IPS-15b (cell line): ENCODE results near the gene ABCA8.

Experiments used
- H3K27me3 ChIP-seq: one replicate; pipeline ENCODE4 v1.6.1; 2013; ENCODE audit warnings: low read length; ENCODE audit not compliant: control insufficient read depth, insufficient read depth
- H3K36me3 ChIP-seq: one replicate; pipeline ENCODE4 v1.6.1; 2013; ENCODE audit warnings: low read length; ENCODE audit not compliant: control insufficient read depth, insufficient read depth
- H3K4me1 ChIP-seq: one replicate; pipeline ENCODE4 v1.6.1; 2013; ENCODE audit warnings: mild to moderate bottlenecking, low read length; ENCODE audit not compliant: control insufficient read depth, insufficient read depth
- H3K4me3 ChIP-seq: one replicate; pipeline ENCODE4 v1.5.1; 2013; ENCODE audit warnings: low read depth, low read length
- H3K9ac ChIP-seq: one replicate; pipeline ENCODE4 v1.6.1; 2013; ENCODE audit warnings: low read depth, mild to moderate bottlenecking, low read length
- H3K9me3 ChIP-seq: one replicate; pipeline ENCODE4 v1.6.1; 2013; ENCODE audit warnings: mild to moderate bottlenecking, low read length; ENCODE audit not compliant: control insufficient read depth, insufficient read depth

The ABCA8 gene

DNA sequence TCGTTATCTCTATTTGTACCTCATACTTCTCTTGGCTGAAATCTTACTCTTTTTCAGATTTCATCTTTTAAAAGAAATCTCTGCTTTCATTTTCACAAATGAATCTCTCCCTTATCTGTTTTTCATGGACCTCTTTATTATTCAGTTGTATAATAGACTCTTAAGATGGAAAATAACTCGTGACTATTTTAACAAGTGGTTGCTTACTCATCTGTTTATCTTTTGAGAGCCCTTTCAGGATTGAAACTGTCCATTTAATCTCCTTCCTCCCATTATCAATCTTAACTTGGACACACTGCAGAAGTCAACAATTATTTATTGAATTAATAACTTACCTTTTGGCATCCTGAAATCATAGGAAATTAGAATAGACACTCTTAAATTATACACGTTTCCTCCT is 68.8 kb downstream of the ABCA8 start:
- H3K9me3 ChIP-seq: no peaks in the 10 kb centered on the region
- H3K4me3 ChIP-seq: no peak overlapping the region
- H3K27me3 ChIP-seq: no peaks in the 10 kb centered on the region
- H3K9ac ChIP-seq: no peak overlapping the region
- no peaks in the 10 kb centered on the region for H3K4me1 ChIP-seq
- no peaks in the 10 kb centered on the region for H3K36me3 ChIP-seq

DNA sequence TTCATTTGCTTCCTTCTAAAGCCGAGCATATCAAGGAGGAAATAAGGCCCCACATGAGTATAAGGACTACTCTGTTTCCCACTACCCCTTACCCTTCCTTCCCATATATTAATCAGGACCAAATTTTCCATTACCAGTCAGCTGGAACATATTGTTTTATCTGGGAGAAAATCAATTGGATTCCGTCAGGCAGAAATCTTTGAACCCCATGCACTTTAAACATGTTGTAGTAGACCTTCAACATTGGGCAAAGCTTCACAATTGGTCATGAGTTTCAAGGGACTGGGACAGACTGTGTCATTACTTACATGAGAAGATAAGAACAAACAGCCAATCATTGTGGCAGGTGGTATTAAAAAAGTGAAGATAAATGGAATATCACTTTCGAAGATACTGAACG is 70.3 kb downstream of the ABCA8 start:
- H3K36me3 ChIP-seq: no peaks in the 10 kb centered on the region
- no peaks in the 10 kb centered on the region for H3K27me3 ChIP-seq
- no peaks in the 10 kb centered on the region for H3K4me1 ChIP-seq
- no peaks in the 10 kb centered on the region for H3K9me3 ChIP-seq
- no peak overlapping the region for H3K4me3 ChIP-seq
- no peak overlapping the region for H3K9ac ChIP-seq

DNA sequence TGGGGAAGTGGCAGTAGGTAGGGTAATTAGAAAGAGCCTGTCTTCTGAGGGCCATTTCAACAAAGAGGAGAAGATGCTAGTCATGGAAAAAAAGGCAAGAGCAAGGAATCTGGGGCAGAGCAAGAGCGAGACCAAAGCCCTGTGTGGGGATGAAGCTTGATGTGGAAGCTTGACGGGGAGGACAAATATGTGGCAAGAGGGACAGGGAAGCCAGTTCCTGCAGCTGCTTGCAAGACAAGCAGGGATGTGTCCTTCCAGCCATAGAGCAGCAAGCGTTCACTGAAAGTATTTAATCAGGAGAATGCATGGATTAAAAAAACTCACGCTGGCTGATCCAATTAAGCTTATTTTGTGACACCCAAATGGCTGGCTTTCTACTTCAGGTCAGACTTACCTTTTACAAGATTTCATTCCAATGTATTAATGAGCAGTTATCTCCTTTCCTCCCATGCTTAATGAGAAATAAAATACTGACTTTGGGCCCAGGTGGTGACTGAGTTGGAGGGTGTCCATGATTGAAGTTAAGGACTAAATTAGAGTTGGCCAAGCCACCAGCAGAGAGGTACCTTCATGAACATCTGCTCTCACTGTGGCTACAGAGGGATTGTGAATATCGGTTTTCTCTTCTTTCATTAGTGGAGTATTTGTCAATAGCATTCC is 76.8 kb downstream of the ABCA8 start:
- no peaks in the 10 kb centered on the region for H3K4me1 ChIP-seq
- no peaks in the 10 kb centered on the region for H3K9me3 ChIP-seq
- no peak overlapping the region for H3K9ac ChIP-seq
- H3K4me3 ChIP-seq: no peak overlapping the region
- no peaks in the 10 kb centered on the region for H3K36me3 ChIP-seq
- H3K27me3 ChIP-seq: no peaks in the 10 kb centered on the region

DNA sequence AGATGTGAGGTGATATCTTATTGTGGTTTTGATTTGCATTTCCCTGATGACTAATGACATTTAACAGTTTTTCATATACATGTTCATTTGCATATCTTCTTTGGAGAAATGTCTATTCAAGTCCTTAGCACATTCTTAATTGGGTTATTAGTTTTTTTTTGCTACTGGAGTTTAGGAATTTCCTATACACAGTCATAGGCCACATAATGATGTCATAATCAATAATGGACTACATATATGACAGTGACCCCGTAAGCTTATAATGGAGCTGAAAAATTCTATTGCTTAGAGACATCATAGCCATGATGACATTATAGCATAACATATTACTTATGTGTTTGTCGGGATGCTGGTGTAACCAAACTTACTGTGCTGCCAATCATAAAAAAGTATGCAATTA is 83.7 kb downstream of the ABCA8 start:
- no peak overlapping the region for H3K9ac ChIP-seq
- no peak overlapping the region for H3K4me3 ChIP-seq
- no peaks in the 10 kb centered on the region for H3K36me3 ChIP-seq
- no peaks in the 10 kb centered on the region for H3K27me3 ChIP-seq
- H3K9me3 ChIP-seq: no peaks in the 10 kb centered on the region
- no peaks in the 10 kb centered on the region for H3K4me1 ChIP-seq

DNA sequence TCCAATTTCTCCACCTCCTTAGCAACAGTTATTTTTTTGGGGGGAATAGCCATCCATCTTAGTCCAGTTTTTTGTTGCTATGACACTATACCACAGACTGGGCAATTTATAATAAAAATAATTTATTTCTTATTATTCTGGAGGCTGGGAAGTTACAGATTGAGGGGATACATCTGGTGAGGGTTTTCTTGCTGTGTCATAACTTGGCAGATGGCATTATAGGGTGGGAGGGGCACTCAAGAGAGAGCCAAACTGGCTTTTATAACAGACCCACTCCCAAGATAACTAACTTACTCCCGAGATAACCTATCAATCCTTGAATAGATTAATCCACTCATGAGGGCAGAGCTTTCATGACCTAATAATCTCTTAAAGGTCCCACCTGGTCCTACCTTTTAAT is 84.2 kb downstream of the ABCA8 start:
- no peak overlapping the region for H3K9ac ChIP-seq
- H3K27me3 ChIP-seq: no peaks in the 10 kb centered on the region
- no peaks in the 10 kb centered on the region for H3K4me1 ChIP-seq
- H3K36me3 ChIP-seq: no peaks in the 10 kb centered on the region
- H3K4me3 ChIP-seq: no peak overlapping the region
- no peaks in the 10 kb centered on the region for H3K9me3 ChIP-seq

DNA sequence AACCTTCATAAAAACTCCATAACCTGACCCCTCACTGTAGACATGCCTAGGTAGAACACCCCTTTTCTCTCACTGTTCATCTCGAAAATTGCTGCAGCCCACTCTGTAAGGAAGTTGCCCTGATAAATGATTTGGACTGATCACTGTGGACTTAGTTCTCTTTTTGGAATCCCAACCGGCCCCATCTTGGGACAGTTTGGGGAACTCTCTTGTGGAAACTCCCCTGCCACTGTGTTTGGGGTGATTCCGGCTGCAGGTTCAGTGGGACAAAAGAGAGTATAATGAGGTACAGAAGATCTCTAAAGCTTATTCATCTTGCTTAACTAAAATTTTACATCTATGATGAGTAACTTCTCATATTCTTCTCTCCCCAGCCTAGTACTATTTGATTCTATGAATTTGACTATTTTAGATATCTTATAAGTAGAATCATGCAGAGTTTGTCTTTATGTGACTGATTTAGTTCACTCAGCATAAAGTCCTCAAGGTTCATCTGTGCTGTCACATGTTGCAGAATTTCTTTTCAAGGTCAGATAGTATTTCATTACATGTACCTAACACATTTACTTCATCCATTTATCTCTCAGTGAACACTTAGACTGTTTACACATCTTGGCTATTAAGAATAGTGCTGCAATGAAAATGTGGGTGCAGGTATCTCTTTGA is 84.9 kb downstream of the ABCA8 start:
- no peaks in the 10 kb centered on the region for H3K4me1 ChIP-seq
- no peak overlapping the region for H3K4me3 ChIP-seq
- no peaks in the 10 kb centered on the region for H3K27me3 ChIP-seq
- H3K36me3 ChIP-seq: no peaks in the 10 kb centered on the region
- no peak overlapping the region for H3K9ac ChIP-seq
- H3K9me3 ChIP-seq: no peaks in the 10 kb centered on the region

DNA sequence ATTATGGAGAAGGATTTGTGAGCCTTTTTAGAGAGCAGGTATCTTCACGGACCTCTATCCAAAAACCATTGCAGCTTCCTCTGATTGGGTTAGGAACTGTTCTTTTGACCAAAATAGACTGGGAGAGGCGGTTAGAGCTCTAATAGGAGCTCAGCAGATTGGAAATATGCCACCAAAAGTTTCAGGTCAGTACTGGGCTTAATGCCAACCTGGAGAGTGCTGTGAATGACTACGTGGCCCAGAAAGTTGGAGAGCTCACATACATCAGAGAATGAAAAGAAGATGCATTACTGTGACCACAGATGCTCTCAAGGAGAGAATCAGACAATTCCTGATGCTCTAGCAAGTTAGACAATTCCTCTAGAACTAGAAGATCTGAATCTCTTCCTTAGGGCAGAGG is 86.5 kb downstream of the ABCA8 start:
- Histone ChIP-seq H3K36me3 (no peaks in the 10 kb centered on the region), H3K9ac (no peak overlapping the region), H3K4me3 (no peak overlapping the region), H3K27me3 (no peaks in the 10 kb centered on the region), H3K9me3 (no peaks in the 10 kb centered on the region), H3K4me1 (no peaks in the 10 kb centered on the region)

DNA sequence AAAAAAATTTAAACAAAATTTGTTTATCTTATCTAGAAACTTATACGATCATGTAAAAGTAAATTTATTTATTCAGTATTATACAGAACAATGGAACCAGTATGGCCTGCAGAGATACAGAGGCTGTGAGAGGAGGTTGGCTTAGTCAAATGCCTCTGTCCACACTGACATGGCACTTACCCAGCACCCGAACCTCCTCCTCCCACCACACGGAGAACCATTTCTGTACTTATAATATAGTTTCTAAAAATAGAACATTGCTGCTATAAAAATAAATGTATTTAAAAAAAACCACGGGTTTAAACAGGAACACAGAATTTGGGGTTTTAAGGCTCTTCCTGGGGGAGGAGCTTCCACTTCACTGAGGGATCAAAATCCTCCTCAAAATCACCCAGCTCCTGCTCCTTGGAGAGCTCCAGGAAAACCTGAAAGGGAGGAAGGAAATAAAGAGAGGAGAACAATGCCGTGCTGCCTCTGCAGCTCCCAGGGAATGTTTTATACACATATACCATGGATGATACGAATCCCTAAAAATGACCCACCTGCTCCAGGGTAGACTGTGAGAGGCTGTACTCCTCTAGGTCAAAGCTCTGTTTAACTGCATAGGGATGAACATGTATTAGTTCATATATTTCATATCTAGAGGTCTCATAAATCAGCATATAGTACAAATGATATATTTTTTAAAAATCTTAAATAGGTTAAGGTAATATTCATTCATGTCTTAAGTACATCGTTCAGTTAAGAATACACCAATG is 87.3 kb downstream of the ABCA8 start:
- Histone ChIP-seq H3K27me3 (no peaks in the 10 kb centered on the region), H3K4me1 (no peaks in the 10 kb centered on the region), H3K9ac (no peak overlapping the region), H3K9me3 (no peaks in the 10 kb centered on the region), H3K4me3 (no peak overlapping the region), H3K36me3 (no peaks in the 10 kb centered on the region)

DNA sequence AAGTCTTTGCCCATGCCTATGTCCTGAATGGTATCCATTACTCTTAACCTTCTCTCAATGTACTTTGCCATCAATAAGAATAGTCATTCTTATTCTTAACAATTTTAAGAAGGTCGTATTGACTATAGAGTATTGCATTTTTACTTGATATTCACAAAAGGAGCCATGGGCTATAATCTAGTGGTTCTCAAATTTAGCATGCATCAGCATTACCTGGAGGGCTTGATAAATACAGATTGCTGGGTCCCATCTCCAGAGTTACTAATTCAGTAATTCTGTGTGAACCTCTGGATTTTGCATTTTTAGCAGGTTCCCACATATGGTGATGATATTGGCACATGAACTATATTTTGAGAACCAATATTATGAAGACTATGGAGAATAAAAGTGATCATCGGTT is 89.6 kb downstream of the ABCA8 start:
- H3K9ac ChIP-seq: no peak overlapping the region
- no peaks in the 10 kb centered on the region for H3K4me1 ChIP-seq
- no peaks in the 10 kb centered on the region for H3K9me3 ChIP-seq
- H3K4me3 ChIP-seq: no peak overlapping the region
- no peaks in the 10 kb centered on the region for H3K36me3 ChIP-seq
- no peaks in the 10 kb centered on the region for H3K27me3 ChIP-seq

DNA sequence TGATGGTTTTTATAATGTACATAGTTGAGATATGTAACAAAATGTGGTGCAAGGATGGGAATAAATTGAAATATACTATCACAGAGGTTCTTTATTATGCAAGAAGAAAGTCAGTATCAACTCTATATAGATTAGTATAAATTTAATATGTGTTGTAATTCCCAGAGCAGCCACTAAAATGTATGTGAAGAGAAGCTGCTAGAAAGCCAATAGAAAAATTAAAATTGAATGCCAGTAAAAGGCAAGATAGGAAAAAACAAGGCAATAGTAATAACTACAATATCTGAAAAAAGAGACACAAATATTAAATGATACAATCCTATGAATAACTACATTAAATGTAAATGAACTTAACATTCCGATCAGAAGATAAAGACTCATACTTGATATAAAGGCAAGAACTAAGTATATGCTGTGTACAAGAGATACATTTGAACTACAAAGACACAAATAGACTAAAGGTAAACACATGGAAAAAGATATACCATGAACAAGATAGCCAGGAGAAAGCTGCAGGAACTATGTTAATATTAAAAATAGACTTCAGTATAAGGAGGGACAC is 92.0 kb downstream of the ABCA8 start:
- H3K9me3 ChIP-seq: no peaks in the 10 kb centered on the region
- no peaks in the 10 kb centered on the region for H3K27me3 ChIP-seq
- H3K4me1 ChIP-seq: no peaks in the 10 kb centered on the region
- no peak overlapping the region for H3K9ac ChIP-seq
- H3K36me3 ChIP-seq: no peaks in the 10 kb centered on the region
- no peak overlapping the region for H3K4me3 ChIP-seq

DNA sequence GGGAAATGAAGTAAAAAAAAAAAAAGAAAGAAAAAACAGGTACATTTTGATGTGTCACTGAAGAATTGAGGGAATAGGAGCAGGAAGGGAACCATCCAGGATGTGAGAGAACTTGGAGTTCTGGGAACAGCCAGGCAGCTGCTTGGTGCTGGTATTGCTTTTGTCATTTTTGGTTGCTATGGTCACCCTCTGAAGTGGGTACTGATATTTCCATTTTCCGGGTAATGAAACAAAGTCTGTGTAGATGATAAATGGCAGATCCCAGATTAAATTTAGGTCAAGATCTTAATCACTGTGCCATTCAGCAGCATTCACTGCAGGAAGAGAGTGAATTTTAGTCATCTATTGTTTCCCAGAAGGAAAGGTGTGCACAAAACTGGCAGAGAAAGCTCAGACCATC is 93.6 kb downstream of the ABCA8 start:
- H3K27me3 ChIP-seq: no peaks in the 10 kb centered on the region
- H3K9ac ChIP-seq: no peak overlapping the region

DNA sequence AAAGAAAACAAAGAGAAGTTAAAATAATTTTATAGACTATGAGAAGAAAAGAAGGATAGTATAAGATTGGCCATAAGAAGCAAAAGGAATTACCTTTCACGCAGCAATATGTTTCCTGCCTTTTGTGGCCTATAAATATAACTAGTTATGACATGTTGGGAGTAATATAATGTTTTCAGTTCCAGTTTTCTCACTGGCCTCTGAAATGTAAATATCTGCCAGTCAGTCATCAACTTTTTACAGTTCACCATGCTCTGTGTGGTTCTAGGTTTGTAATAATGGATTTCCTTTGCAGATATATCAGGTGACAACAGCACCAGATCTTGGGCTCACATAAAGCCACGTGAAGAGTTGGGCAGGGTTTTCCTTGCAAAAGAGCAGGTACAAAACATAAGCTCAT is 94.3 kb downstream of the ABCA8 start:
- H3K4me1 ChIP-seq: no peaks in the 10 kb centered on the region
- H3K36me3 ChIP-seq: no peaks in the 10 kb centered on the region
- H3K9ac ChIP-seq: no peak overlapping the region
- no peaks in the 10 kb centered on the region for H3K9me3 ChIP-seq
- H3K4me3 ChIP-seq: no peak overlapping the region
- no peaks in the 10 kb centered on the region for H3K27me3 ChIP-seq

More for the DNA sequence above, 93.6 kb downstream of the ABCA8 start:
- no peaks in the 10 kb centered on the region for H3K9me3 ChIP-seq
- no peaks in the 10 kb centered on the region for H3K4me1 ChIP-seq
- H3K4me3 ChIP-seq: no peak overlapping the region
- no peaks in the 10 kb centered on the region for H3K36me3 ChIP-seq
